Kidney (tissue), 14 donors: ENCODE data around the gene HNRNPUL1. TPM values are rescaled to one million over a fixed set of nuclear protein-coding genes. Genes with fewer than 3 reads are reported as not detected.
A peak's percentile ranks its signal among the peaks of the same experiment; 100 is the strongest.

Experiments
- DNase-seq, 5 donors: peaks; one replicate each; pipeline ENCODE4 v3.0.0-alpha.2; 2013 to 2020
- FAIRE-seq: peaks from 2 replicates; lab custom pipeline; 2012; peaks lifted over from hg19 to GRCh38; lab: Jason Lieb, UNC
- H3K27ac ChIP-seq, 2 donors: one replicate each; pipeline ENCODE4 v1.7.0; 2013; ENCODE audit warnings: low read depth in 2 of 2, low read length in 2 of 2, inconsistent platforms in 1 of 2
- H3K27me3 ChIP-seq: one replicate; pipeline ENCODE4 v1.7.1; 2013; ENCODE audit warnings: low read length, inconsistent platforms; ENCODE audit not compliant: control insufficient read depth, insufficient read depth
- H3K36me3 ChIP-seq, 3 donors: one replicate each; pipeline versions ENCODE4 v1.7.0 to v1.7.1; 2013; ENCODE audit warnings: low read length in 3 of 3, control low read depth in 1 of 3, inconsistent platforms in 1 of 3; ENCODE audit not compliant: insufficient read depth in 3 of 3, control insufficient read depth in 2 of 3
- H3K4me1 ChIP-seq, 3 donors: one replicate each; pipeline versions ENCODE4 v1.7.0 to v1.7.1; 2013; ENCODE audit warnings: low read length in 3 of 3, inconsistent platforms in 1 of 3, low read depth in 1 of 3; ENCODE audit not compliant: control insufficient read depth in 2 of 3, insufficient read depth in 2 of 3
- H3K4me3 ChIP-seq, 3 donors: one replicate each; pipeline versions ENCODE4 v1.7.0 to v1.8.1; 2013; ENCODE audit warnings: low read length in 3 of 3, control low read depth in 1 of 3, inconsistent platforms in 1 of 3
- H3K9ac ChIP-seq, 3 donors: one replicate each; pipeline versions ENCODE4 v1.7.0 to v1.7.1; 2013; ENCODE audit warnings: low read length in 3 of 3, control low read depth in 1 of 3, inconsistent platforms in 1 of 3
- H3K9me3 ChIP-seq, 3 donors: one replicate each; pipeline versions ENCODE4 v1.7.0 to v1.7.1; 2013; ENCODE audit warnings: low read length in 3 of 3, control low read depth in 1 of 3, inconsistent platforms in 1 of 3; ENCODE audit not compliant: control insufficient read depth in 2 of 3, insufficient read depth in 1 of 3
- CTCF ChIP-seq: IDR thresholded peaks from 3 replicates; pipeline ENCODE4 v1.5.1; 2012; ENCODE audit warnings: mild to moderate bottlenecking, moderate library complexity, borderline replicate concordance; ENCODE audit not compliant: insufficient read depth; ENCODE audit errors: extremely low read depth
- intact Hi-C: fragments of 100-400 bp; cut with DNase I; formaldehyde crosslinking; loops from one replicate; pipeline ENCODE4 v1.11.1; 2022
- polyA plus RNA-seq: library from polyadenylated mRNA; stranded (reverse); fragments of 350-450 nt; fragmentation: Illumina TruSeq; extraction: RNeasy Lipid Tissue Mini Kit (QIAGEN cat#74804); gene quantifications from one replicate; pipeline ENCODE4 v1.2.3, GENCODE V29; 2014; ENCODE audit warnings: low read depth, low replicate concordance; ENCODE audit not compliant: insufficient read depth
- total RNA-seq: library from RNA; stranded (reverse); fragmentation: NEBNext Ultra II Directional; extraction: Animal tissue kit (Norgen Biotek cat#: 25700); gene quantifications from one replicate; pipeline ENCODE4 v1.2.1, GENCODE V29; 2021
- donor health status: control.
- donor health status: control.
- donor health status: control.
- donor health status: control.
- donor health status: control.
- donor health status: DM: yes; HTN: yes; CAD: no.
- donor health status: Normal renal cell carcinoma (clear cell type).

The HNRNPUL1 gene
- total and polyA plus RNA-seq, 2 donors from 2014 or later, result 51.0 to 182 TPM

- Histone ChIP-seq H3K4me3 (peak within 1 kb of the TSS; percentile 56 to 74 (median 71)), H3K27me3 (no peaks in the 10 kb centered on the region), H3K36me3 (no peaks in the 10 kb centered on the region), H3K9ac (peak within 1 kb of the TSS; percentile 36 to 69 (median 60)), H3K27ac (peak within 1 kb of the TSS; percentile 43 to 80), H3K9me3 (no peaks in the 10 kb centered on the region), H3K4me1 (peaks cover 0 to 21% (median 3%) of the 10 kb centered on the region in 3 donors)
- DNase-seq (peak; percentile 74 to 96 (median 87)), FAIRE-seq (no peak)
- TF ChIP-seq CTCF, result peak; percentile 73
- intact Hi-C loops, result no loop called here
Observed at GRCh38 chr19:41353466-41354342, 89.5 kb downstream of the HNRNPUL1 start, which contains the start of gene TGFB1. Gene TGFB1 (minus strand): TSS chr19:41353922. CDS start chr19:41353044, 878 bp downstream.

- Histone ChIP-seq H3K27me3 (no peaks in the 10 kb centered on the region), H3K9me3 (no peaks in the 10 kb centered on the region), H3K27ac (peak overlapping the region in 1 of 2 donors; percentile 65), H3K9ac (peak overlapping the region; percentile 36 to 69 (median 60)), H3K4me1 (peaks cover 0 to 18% (median 3%) of the 10 kb centered on the region in 3 donors), H3K4me3 (peak overlapping the region; percentile 52 to 56 (median 53)), H3K36me3 (no peaks in the 10 kb centered on the region)
- DNase-seq (peak in 1 of 5 donors; percentile 81), FAIRE-seq (no peak)
- intact Hi-C loops, result no loop called here
- TF ChIP-seq CTCF, result no peak
Observed at GRCh38 chr19:41354343-41354953, 90.3 kb downstream of the HNRNPUL1 start.

GRCh38 chr19:41355035-41355434 lies 90.9 kb downstream of the HNRNPUL1 start:
- Histone ChIP-seq H3K4me1 (peaks cover 0 to 18% (median 3%) of the 10 kb centered on the region in 3 donors), H3K27ac (no peak overlapping the region), H3K27me3 (no peaks in the 10 kb centered on the region), H3K9ac (no peak overlapping the region), H3K9me3 (no peaks in the 10 kb centered on the region), H3K4me3 (no peak overlapping the region), H3K36me3 (no peaks in the 10 kb centered on the region)
- TF ChIP-seq CTCF, result no peak
- intact Hi-C loops, result no loop called here
- FAIRE-seq (no peak), DNase-seq (no peak)
